HepG2 (cell line): ENCODE data around the gene GCH1. TPM values are rescaled to one million over a fixed set of nuclear protein-coding genes. Genes with fewer than 3 reads are reported as not detected.

Experiments used
- ATRX ChIP-seq: sonication (generic); formaldehyde crosslinking; IDR thresholded peaks from 2 replicates; pipeline ENCODE4 v1.4.0; 2020; ENCODE audit warnings: missing genetic modification reagents, borderline replicate concordance
- CC2D1A ChIP-seq: sonication (generic); formaldehyde crosslinking; IDR thresholded peaks from 2 replicates; pipeline ENCODE4 v1.8.1; 2023; ENCODE audit warnings: mild to moderate bottlenecking, missing genetic modification reagents
- ELF1 ChIP-seq: sonication (generic); formaldehyde crosslinking; IDR thresholded peaks from 2 replicates; pipeline ENCODE4 v1.4.0; 2020; ENCODE audit warnings: missing genetic modification reagents
- FOXJ3 ChIP-seq: sonication (generic); formaldehyde crosslinking; IDR thresholded peaks from 2 replicates; pipeline ENCODE4 v1.4.0; 2020; ENCODE audit warnings: missing genetic modification reagents, mild to moderate bottlenecking, borderline replicate concordance
- MAF1 ChIP-seq: sonication (generic); formaldehyde crosslinking; IDR thresholded peaks from 2 replicates; pipeline ENCODE4 v1.5.0; 2020; ENCODE audit warnings: missing genetic modification reagents, borderline replicate concordance
- MED13 ChIP-seq: sonication (generic); formaldehyde crosslinking; IDR thresholded peaks from 2 replicates; pipeline ENCODE4 v1.5.0; 2020; ENCODE audit warnings: missing genetic modification reagents
- MLLT10 ChIP-seq: sonication (generic); formaldehyde crosslinking; IDR thresholded peaks from 2 replicates; pipeline ENCODE4 v1.4.0; 2020; ENCODE audit warnings: missing genetic modification reagents
- MYNN ChIP-seq: sonication (generic); formaldehyde crosslinking; IDR thresholded peaks from 2 replicates; pipeline ENCODE4 v1.4.0; 2020; ENCODE audit warnings: mild to moderate bottlenecking, low read depth, missing genetic modification reagents
- PTBP1 ChIP-seq: fragments of 200-400 bp; formaldehyde crosslinking; IDR thresholded peaks from 2 replicates; pipeline ENCODE4 v1.6.1; 2018; ENCODE audit warnings: low read length, low read depth; ENCODE audit not compliant: poor library complexity, severe bottlenecking
- REPIN1 ChIP-seq: sonication (generic); formaldehyde crosslinking; IDR thresholded peaks from 2 replicates; pipeline ENCODE4 v1.8.0; 2022; ENCODE audit warnings: missing genetic modification reagents, low read depth, mild to moderate bottlenecking, borderline replicate concordance
- RNF2 ChIP-seq: fragments of 450-650 bp; conservative IDR thresholded peaks from 2 replicates; pipeline ENCODE4 v1.6.1; 2016; ENCODE audit warnings: low read depth
- ZMYM3 ChIP-seq: sonication (generic); formaldehyde crosslinking; IDR thresholded peaks from 2 replicates; pipeline ENCODE4 v1.5.1; 2020; ENCODE audit warnings: mild to moderate bottlenecking, missing genetic modification reagents
- ZNF383 ChIP-seq: sonication (generic); formaldehyde crosslinking; IDR thresholded peaks from 2 replicates; pipeline ENCODE4 v1.4.0; 2020; ENCODE audit warnings: missing genetic modification reagents, mild to moderate bottlenecking, borderline replicate concordance
- ZNF496 ChIP-seq: sonication (generic); formaldehyde crosslinking; IDR thresholded peaks from 2 replicates; pipeline ENCODE4 v1.8.1; 2023; ENCODE audit warnings: mild to moderate bottlenecking, moderate library complexity, missing genetic modification reagents; ENCODE audit not compliant: insufficient replicate concordance
- ZNF772 ChIP-seq: sonication (generic); formaldehyde crosslinking; IDR thresholded peaks from 2 replicates; pipeline ENCODE4 v1.5.0; 2020; ENCODE audit warnings: mild to moderate bottlenecking, missing genetic modification reagents
- ZNF781 ChIP-seq: sonication (generic); formaldehyde crosslinking; IDR thresholded peaks from 2 replicates; pipeline ENCODE4 v1.5.1; 2020; ENCODE audit warnings: borderline replicate concordance, mild to moderate bottlenecking, missing genetic modification reagents; ENCODE audit errors: not compliant biosample characterization
- polyA plus RNA-seq, 8 experiments: library from polyadenylated mRNA; depleted of rRNA in 3 of 8; stranded (reverse) in 7 of 8; unstranded in 1 of 8; fragments of >200 nt; fragmentation: Illumina TruSeq in 4 of 8; extraction: Trizol in 4 of 8; gene quantifications; 2 replicates each; pipeline versions ENCODE4 v1.2.1 to v1.2.3, GENCODE V29; 2011 to 2016; ENCODE audit warnings: low read depth in 4 of 8, missing spikeins in 1 of 8, mixed read lengths in 1 of 8; ENCODE audit not compliant: insufficient read depth in 1 of 8
- total RNA-seq, 5 experiments: library from RNA; depleted of rRNA; stranded (reverse); fragments of >200 nt; fragmentation: Illumina TruSeq; extraction: Trizol; gene quantifications; 2 replicates each; pipeline ENCODE4 v1.2.3, GENCODE V29; 2016; ENCODE audit warnings: low read depth in 1 of 5
- TF ChIP-seq, protein P1 (sequence below): sonication (generic); formaldehyde crosslinking; IDR thresholded peaks from 2 replicates; pipeline ENCODE4 v1.4.0; 2020; ENCODE audit warnings: missing genetic modification reagents, borderline replicate concordance
- TF ChIP-seq, protein P2 (sequence below): conservative IDR thresholded peaks from 2 replicates; pipeline ENCODE4 v1.6.1; 2018; ENCODE audit warnings: missing genetic modification reagents
- TF ChIP-seq, protein P3 (sequence below): sonication (generic); formaldehyde crosslinking; IDR thresholded peaks from 2 replicates; pipeline ENCODE4 v1.5.0; 2020; ENCODE audit warnings: mild to moderate bottlenecking, missing genetic modification reagents
- TF ChIP-seq, protein P4 (sequence below): sonication (generic); formaldehyde crosslinking; IDR thresholded peaks from 2 replicates; pipeline ENCODE4; 2020; ENCODE audit warnings: missing genetic modification reagents, mild to moderate bottlenecking, borderline replicate concordance

The GCH1 gene
- total and polyA plus RNA-seq, 2 of the 13 experiments (the other 11 are each of a cell fraction or from before 2014, with no cell fraction given): 15.0 to 25.2 TPM

DNA sequence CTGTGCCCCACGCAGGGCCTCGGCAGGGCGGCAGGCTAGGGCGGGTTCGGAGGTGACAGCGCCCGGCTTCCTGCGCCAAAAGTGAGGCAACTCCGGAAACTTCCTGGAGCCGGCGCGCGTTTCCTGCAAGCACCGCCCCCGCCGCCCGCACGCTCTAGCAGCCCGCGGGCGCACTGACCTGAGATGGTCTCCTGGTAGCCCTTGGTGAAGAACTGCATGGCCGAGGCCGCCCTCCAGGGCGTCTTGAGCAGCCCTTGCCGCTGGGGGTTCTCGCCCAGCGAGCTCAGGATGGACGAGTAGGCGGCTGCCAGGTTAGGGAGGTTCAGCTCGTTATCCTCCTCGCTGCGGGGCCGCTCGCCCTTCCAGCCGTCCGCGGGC lies 494 bp downstream of the GCH1 start (continued):
- no peak for TF ChIP-seq ZNF496 (CRISPR knock-in tag)
- TF ChIP-seq ZNF383 (CRISPR knock-in tag): no peak
- TF ChIP-seq, protein P1, sequence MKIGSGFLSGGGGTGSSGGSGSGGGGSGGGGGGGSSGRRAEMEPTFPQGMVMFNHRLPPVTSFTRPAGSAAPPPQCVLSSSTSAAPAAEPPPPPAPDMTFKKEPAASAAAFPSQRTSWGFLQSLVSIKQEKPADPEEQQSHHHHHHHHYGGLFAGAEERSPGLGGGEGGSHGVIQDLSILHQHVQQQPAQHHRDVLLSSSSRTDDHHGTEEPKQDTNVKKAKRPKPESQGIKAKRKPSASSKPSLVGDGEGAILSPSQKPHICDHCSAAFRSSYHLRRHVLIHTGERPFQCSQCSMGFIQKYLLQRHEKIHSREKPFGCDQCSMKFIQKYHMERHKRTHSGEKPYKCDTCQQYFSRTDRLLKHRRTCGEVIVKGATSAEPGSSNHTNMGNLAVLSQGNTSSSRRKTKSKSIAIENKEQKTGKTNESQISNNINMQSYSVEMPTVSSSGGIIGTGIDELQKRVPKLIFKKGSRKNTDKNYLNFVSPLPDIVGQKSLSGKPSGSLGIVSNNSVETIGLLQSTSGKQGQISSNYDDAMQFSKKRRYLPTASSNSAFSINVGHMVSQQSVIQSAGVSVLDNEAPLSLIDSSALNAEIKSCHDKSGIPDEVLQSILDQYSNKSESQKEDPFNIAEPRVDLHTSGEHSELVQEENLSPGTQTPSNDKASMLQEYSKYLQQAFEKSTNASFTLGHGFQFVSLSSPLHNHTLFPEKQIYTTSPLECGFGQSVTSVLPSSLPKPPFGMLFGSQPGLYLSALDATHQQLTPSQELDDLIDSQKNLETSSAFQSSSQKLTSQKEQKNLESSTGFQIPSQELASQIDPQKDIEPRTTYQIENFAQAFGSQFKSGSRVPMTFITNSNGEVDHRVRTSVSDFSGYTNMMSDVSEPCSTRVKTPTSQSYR (CRISPR knock-in tag): peak; percentile 23; the same call in 1 of the 2 replicates
- TF ChIP-seq ZNF781: no peak
- TF ChIP-seq MYNN (CRISPR knock-in tag): no peak
- peak; percentile 77 for TF ChIP-seq ELF1
- TF ChIP-seq, protein P2, sequence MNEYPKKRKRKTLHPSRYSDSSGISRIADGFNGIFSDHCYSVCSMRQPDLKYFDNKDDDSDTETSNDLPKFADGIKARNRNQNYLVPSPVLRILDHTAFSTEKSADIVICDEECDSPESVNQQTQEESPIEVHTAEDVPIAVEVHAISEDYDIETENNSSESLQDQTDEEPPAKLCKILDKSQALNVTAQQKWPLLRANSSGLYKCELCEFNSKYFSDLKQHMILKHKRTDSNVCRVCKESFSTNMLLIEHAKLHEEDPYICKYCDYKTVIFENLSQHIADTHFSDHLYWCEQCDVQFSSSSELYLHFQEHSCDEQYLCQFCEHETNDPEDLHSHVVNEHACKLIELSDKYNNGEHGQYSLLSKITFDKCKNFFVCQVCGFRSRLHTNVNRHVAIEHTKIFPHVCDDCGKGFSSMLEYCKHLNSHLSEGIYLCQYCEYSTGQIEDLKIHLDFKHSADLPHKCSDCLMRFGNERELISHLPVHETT (CRISPR knock-in tag): no peak
- TF ChIP-seq CC2D1A: no peak
- no peak for TF ChIP-seq ATRX (CRISPR knock-in tag)
- no peak; the same call in 1 of the 2 replicates for TF ChIP-seq MED13
- TF ChIP-seq FOXJ3 (CRISPR knock-in tag): no peak
- TF ChIP-seq MAF1 (CRISPR knock-in tag): no peak
- TF ChIP-seq MLLT10: no peak
- no peak for TF ChIP-seq RNF2
- TF ChIP-seq PTBP1: peak; percentile 29
- TF ChIP-seq, protein P3, sequence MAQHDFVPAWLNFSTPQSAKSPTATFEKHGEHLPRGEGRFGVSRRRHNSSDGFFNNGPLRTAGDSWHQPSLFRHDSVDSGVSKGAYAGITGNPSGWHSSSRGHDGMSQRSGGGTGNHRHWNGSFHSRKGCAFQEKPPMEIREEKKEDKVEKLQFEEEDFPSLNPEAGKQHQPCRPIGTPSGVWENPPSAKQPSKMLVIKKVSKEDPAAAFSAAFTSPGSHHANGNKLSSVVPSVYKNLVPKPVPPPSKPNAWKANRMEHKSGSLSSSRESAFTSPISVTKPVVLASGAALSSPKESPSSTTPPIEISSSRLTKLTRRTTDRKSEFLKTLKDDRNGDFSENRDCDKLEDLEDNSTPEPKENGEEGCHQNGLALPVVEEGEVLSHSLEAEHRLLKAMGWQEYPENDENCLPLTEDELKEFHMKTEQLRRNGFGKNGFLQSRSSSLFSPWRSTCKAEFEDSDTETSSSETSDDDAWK (CRISPR knock-in tag): no peak
- no peak for TF ChIP-seq REPIN1 (CRISPR knock-in tag)
- 0 out of 2 replicates have a peak, but pooled peaks have one; percentile 8 for TF ChIP-seq ZNF772
- TF ChIP-seq, protein P4, sequence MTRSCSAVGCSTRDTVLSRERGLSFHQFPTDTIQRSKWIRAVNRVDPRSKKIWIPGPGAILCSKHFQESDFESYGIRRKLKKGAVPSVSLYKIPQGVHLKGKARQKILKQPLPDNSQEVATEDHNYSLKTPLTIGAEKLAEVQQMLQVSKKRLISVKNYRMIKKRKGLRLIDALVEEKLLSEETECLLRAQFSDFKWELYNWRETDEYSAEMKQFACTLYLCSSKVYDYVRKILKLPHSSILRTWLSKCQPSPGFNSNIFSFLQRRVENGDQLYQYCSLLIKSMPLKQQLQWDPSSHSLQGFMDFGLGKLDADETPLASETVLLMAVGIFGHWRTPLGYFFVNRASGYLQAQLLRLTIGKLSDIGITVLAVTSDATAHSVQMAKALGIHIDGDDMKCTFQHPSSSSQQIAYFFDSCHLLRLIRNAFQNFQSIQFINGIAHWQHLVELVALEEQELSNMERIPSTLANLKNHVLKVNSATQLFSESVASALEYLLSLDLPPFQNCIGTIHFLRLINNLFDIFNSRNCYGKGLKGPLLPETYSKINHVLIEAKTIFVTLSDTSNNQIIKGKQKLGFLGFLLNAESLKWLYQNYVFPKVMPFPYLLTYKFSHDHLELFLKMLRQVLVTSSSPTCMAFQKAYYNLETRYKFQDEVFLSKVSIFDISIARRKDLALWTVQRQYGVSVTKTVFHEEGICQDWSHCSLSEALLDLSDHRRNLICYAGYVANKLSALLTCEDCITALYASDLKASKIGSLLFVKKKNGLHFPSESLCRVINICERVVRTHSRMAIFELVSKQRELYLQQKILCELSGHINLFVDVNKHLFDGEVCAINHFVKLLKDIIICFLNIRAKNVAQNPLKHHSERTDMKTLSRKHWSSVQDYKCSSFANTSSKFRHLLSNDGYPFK: no peak
- TF ChIP-seq ZMYM3 (CRISPR knock-in tag): no peak
